GM21619 (cell line): Measurements from ENCODE around the gene PLEKHM3.
"Not testable (repeated sequence)": the region's sequence is repeated elsewhere in the genome, so short reads cannot be mapped to it uniquely, and the experiment has no call there.

Source experiments
- ATAC-seq: cut with Tn5 transposase; IDR thresholded peaks from one replicate; pipeline ENCODE4 v1.9.1; 2021; ENCODE audit not compliant: unreplicated experiment

Gene PLEKHM3

GRCh38 chr2:207951734-207952470 is 73.4 kb downstream of the PLEKHM3 start:
- peak; percentile 49 for ATAC-seq

- ATAC-seq: no peak
Measured at GRCh38 chr2:207950761-207951114, 74.6 kb downstream of the PLEKHM3 start.

- no peak for ATAC-seq
Measured at GRCh38 chr2:207950063-207950760, 75.1 kb downstream of the PLEKHM3 start.

GRCh38 chr2:207949245-207949644 is 76.1 kb downstream of the PLEKHM3 start:
- ATAC-seq: not testable (repeated sequence)

GRCh38 chr2:207944979-207945600 is 80.2 kb downstream of the PLEKHM3 start:
- ATAC-seq: no peak

GRCh38 chr2:207944334-207944733 is 81.0 kb downstream of the PLEKHM3 start:
- ATAC-seq: no peak

GRCh38 chr2:207939342-207940108 is 85.8 kb downstream of the PLEKHM3 start:
- no peak for ATAC-seq

GRCh38 chr2:207938886-207939285 is 86.4 kb downstream of the PLEKHM3 start:
- ATAC-seq: no peak

- ATAC-seq: no peak
Measured at GRCh38 chr2:207938415-207938814, 86.9 kb downstream of the PLEKHM3 start.

- no peak for ATAC-seq
Measured at GRCh38 chr2:207937823-207938222, 87.5 kb downstream of the PLEKHM3 start.

- no peak for ATAC-seq
Measured at GRCh38 chr2:207937253-207937652, 88.1 kb downstream of the PLEKHM3 start.

- ATAC-seq: no peak
Measured at GRCh38 chr2:207936380-207936779, 88.9 kb downstream of the PLEKHM3 start.

- no peak for ATAC-seq
Measured at GRCh38 chr2:207935991-207936370, 89.3 kb downstream of the PLEKHM3 start.

GRCh38 chr2:207935121-207935990 is 90.0 kb downstream of the PLEKHM3 start:
- no peak for ATAC-seq

GRCh38 chr2:207934720-207935119 is 90.6 kb downstream of the PLEKHM3 start:
- no peak for ATAC-seq

GRCh38 chr2:207933396-207934065 is 91.8 kb downstream of the PLEKHM3 start:
- ATAC-seq: no peak

- ATAC-seq: no peak
Measured at GRCh38 chr2:207932106-207932505, 93.2 kb downstream of the PLEKHM3 start.

GRCh38 chr2:207930747-207931146 is 94.6 kb downstream of the PLEKHM3 start:
- ATAC-seq: no peak

GRCh38 chr2:207929923-207930322 is 95.4 kb downstream of the PLEKHM3 start:
- ATAC-seq: no peak

- no peak for ATAC-seq
Measured at GRCh38 chr2:207928079-207928478, 97.2 kb downstream of the PLEKHM3 start.
